NCI-H510A (cell line): Measurements from ENCODE around the gene CCR2.
"Not testable (repeated sequence)": the region's sequence is repeated elsewhere in the genome, so short reads cannot be mapped to it uniquely, and the experiment has no call there.

Source experiments
- DNase-seq: peaks from one replicate; lab custom pipeline; 2025; lab: John Stamatoyannopoulos, UW

The CCR2 gene

DNA sequence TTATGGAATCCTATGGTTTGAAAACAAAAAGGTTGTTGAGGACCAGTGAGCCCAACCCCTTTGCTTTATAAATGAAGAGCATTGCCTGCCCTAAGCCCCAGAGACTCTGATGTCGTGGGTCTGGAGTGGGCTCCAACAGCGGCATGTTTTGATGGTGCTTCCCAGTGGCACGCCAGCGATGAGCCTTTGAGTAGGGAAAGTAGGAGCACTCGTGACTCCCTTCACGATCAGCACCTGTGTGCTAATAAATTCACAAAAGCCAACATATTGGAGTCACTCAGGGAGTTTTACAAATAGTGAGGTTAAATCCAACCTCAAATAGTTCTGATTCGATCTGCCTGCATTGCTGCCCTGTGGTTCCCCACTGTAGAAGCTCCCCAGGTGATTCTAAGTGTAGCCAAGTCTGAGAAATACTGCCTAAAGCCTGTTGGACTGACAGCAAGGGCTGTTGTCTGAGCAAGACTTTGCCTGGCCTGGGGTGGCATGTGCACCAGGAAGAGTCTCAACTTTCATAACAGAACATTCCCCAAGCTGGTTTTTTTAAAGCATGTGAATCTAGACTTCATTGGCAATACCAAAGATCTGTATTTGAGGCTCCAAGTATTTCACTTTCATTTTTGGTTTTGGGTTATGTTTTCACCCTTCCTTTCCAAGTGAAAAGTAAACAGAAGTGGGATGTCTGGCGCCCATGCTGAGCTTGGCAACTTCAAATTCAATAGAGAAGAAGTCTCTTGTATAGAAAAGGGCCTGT, 26.7 kb downstream of the CCR2 start:
- no peak for DNase-seq

- DNase-seq: no peak
These were observed 27.7 kb downstream of the CCR2 start for GRCh38 chr3:46381625-46382024.

GRCh38 chr3:46383211-46383950, 29.5 kb downstream of the CCR2 start:
- no peak for DNase-seq

DNA sequence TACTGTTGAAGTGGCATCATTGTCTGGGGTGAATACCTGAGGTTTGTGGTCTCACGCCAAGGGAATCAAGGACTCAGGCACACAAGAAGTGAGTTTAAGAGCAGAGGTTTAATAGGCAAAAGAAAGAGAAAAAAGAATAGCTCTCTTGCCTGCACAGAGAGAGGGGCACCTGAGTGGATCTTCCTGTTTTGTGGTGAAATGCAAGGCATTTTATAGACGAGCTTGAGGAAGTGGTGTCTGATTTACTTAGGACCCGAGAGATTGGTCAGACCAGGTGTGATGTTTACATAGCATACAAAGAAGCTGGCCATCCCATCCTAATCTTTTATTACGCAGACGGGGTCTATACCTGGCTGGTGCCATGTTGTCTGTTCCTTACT, 30.0 kb downstream of the CCR2 start:
- DNase-seq: no peak

DNA sequence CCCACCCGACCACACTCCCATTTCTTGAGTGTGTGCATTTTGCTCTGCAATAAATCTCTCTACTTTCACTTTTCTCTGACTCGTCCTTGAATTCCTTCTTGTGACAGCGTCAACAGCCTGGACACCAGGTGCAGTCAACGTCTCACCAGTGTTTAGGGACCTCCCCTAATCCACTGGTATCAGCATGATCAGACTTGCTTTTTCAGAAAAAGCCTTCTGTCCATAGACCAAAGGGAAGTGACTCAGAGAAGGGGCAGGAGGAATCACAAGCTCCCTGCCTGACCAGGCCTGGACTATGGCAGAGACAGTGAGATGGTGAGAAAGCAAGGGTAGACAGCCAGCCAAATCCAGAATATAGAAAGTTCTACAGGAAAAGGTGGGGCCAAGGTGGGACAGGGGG, 32.3 kb downstream of the CCR2 start:
- no peak for DNase-seq

DNA sequence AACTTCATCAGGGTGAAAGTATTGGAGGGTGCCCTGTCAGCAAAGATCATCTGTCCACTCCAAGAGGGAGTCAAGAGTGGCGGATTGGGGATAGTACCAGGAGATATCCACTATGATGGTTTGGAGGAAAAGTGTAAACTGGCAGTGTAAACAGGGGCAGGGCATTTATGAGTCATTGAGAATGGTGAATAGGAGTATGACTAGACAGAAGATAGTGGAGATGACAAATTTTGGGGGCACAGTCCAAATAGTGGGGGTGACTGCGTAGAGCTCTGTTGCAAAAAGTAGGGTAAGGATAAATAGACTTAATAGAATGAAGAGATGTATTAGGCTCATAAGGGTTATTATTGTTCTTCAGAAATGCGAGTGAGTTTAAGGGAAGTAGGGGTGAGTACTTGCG, 34.9 kb downstream of the CCR2 start:
- DNase-seq: not testable (repeated sequence)

GRCh38 chr3:46389306-46389705, 35.4 kb downstream of the CCR2 start:
- DNase-seq: no peak

DNA sequence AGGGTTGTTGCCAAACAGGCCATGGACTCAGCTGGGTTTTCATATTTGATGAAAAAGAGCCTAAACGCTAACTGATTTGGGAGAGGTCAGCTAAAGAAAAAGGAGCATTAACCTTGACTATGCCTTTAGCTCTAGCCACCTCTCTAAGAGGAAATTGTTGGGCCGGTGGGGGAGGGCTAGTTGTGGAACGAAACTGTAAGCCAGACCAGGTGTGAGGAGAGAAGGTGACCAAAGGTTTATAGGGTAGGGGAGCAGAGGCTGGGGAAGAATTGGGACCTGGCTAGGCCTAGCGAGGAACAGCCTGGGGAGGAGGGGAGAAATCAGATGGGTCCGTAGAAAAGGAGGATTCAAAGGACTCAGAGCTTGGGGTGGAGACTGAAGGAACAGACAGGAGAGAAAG, 37.6 kb downstream of the CCR2 start:
- DNase-seq: not testable (repeated sequence)

DNA sequence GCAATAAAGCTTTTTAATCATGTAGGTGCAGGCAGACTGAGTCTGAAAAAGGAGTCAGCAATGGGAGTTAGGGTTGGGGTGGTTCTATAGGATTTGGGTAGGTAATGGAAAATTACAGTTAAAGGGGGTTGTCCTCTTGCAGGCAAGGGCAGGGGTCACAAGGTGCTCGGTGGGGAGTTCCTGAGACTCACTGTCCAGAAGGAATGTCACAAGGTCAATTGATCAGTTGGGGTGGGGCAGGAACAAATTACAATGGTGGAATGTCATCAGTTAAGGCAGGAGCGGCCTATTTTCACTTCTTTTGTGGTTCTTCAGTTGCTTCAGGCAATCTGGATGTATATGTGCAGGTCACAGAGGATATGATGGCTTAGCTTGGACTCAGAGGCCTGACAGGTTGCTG, 39.1 kb downstream of the CCR2 start:
- no peak for DNase-seq

GRCh38 chr3:46393554-46394434, 39.9 kb downstream of the CCR2 start:
- peak; percentile 25 for DNase-seq

GRCh38 chr3:46395210-46395661, 41.3 kb downstream of the CCR2 start:
- no peak for DNase-seq

GRCh38 chr3:46395766-46396530, 42.0 kb downstream of the CCR2 start:
- no peak for DNase-seq

- no peak for DNase-seq
These were observed 43.2 kb downstream of the CCR2 start for GRCh38 chr3:46397111-46397510.

DNA sequence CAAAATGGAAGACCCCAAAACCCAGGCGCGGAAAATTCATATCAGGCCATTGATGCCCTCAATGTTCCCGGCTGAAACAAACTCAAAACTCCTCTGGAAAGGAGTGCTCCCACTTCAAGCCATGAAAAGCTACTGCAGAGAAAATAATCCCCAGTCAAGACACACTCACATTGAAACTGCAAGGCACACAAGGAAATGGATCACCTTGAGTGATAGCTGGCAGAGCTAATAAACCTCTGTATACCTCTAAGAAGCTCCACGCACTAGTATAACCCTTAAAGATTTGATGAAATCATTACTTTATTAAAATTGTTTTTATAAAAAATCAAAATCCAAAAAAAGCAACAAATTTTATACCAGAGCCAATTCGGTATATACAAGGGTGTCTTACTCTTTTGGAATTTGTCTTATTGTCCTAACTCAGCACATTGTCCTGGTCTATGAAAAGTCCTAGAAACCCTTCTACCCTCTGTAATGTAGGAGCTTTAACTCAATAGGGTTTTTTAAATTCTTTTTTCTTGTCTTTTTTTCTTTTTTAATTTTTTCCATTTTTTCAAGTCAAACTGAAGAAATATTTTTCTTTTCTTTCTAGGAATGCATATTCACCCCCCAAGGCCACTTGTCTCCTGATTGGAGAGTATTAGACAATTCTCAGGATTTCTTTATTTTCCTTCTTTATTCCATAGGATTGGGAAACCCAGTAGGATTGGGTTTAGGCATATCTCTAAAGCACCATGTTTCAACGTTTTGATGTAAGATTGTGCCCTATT, 44.5 kb downstream of the CCR2 start:
- DNase-seq: no peak

DNA sequence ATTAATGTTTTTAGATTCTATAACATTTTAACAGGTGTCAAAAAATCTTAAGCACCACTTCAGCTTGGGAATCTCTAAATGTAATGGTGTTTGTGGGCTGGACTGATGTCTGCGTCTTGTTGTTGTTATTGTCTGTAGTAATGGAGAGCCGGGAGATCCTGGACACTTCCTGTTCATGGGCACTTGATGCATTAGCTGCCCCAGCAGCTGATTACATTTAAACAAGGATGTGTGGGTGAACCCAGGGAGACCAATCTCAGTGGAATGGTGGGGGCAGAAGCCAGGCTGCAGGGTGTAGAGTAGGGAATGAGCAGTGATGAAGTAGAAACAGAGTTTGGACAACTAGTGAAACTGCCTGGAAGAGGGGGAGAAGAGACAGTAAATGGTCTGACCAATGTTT, 45.2 kb downstream of the CCR2 start:
- no peak for DNase-seq

GRCh38 chr3:46399557-46399956, 45.6 kb downstream of the CCR2 start:
- no peak for DNase-seq

DNA sequence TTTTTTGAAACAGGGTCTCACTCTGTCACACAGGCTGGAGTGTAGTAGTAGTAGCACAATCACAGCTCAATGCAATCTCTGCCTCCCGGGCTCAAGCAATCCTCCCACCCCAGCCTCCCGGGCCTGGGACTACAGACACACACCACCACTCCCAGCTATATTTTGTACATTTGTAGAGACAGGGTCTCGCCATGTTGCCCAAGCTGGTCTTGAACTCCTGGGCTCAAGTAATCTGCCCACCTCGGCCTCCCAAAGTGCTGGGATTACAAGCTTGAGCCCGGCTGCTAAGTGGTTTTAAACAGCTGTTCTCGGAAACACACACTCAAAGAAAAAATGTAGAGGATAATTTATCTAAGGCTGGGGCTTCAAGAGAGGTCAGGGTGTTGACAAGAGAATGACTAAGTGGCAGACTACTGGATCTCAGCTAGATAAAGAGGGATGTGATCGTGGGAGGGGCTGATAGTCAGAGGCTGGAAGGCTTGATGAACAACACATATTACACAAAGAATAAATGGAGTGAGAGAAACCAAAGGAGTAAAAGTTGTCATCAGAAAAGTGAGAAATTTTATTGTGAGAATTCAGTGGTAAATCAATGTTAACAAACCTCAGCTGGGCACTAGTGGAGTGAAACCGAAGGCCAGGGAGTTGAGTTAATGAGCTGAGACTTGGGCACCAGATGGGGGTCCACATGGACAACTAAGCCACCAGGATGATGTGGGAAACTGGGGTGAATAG, 46.3 kb downstream of the CCR2 start:
- DNase-seq: peak; percentile 20

DNA sequence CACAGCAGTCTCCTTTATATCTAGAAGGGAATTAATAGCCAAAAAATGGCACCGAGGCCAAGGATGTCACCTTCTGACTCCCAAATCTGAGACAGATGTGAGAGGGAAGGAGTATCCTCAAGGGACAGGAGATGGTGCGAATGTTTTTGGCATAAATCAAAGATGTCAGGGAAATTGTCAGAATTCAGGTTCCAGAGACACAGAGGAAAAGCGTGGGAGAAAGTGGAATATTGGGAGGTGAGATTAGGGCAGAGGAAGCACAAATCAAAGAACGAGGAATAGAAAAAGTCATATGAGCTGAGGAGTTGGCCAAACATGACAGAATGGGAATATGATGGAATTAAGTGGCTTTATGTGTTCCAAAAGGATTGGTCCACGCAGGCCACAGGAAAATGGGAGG, 46.9 kb downstream of the CCR2 start:
- DNase-seq: no peak

GRCh38 chr3:46401579-46401978, 47.7 kb downstream of the CCR2 start:
- DNase-seq: no peak

GRCh38 chr3:46402902-46403301, 49.0 kb downstream of the CCR2 start:
- not testable (repeated sequence) for DNase-seq
